GM23338 (cell line): ENCODE measurements around the gene NCSTN.

Experiments used
- CTCF ChIP-seq, 2 experiments: fragments of 200-600 bp in 1 of 2; sonication (generic) in 1 of 2; conservative IDR thresholded peaks; 2 replicates each; pipeline versions ENCODE4 v1.5.1 to v1.6.1; 2016 to 2017; ENCODE audit warnings: antibody characterized with exemption in 2 of 2, low read depth in 2 of 2, mild to moderate bottlenecking in 2 of 2, moderate library complexity in 1 of 2
- EZH2phosphoT487 ChIP-seq: fragments of 200-600 bp; sonication (generic); IDR thresholded peaks from one replicate; pipeline ENCODE4 v1.8.1; 2018; ENCODE audit warnings: antibody characterized with exemption; ENCODE audit not compliant: unreplicated experiment
- POLR2AphosphoS5 ChIP-seq: IDR thresholded peaks from 2 replicates; pipeline ENCODE4 v1.6.1; 2016; ENCODE audit warnings: antibody characterized with exemption, low read depth

- TF ChIP-seq EZH2phosphoT487: no peak
- TF ChIP-seq CTCF (conservative IDR thresholded peaks at IDR 0.05; ENCODE audit: low read depth in 2 of 2): no peak
- no peak for TF ChIP-seq POLR2AphosphoS5
These were observed 60.1 kb downstream of the NCSTN start for GRCh38 chr1:160403244-160403643.
